ENCODE data around the gene IMMP2L. TPM values are rescaled to one million over a fixed set of nuclear protein-coding genes. Genes with fewer than 3 reads are reported as not detected.

The IMMP2L gene
- total RNA-seq, 1 experiment from 2014 or later: 8.8 TPM

DNA sequence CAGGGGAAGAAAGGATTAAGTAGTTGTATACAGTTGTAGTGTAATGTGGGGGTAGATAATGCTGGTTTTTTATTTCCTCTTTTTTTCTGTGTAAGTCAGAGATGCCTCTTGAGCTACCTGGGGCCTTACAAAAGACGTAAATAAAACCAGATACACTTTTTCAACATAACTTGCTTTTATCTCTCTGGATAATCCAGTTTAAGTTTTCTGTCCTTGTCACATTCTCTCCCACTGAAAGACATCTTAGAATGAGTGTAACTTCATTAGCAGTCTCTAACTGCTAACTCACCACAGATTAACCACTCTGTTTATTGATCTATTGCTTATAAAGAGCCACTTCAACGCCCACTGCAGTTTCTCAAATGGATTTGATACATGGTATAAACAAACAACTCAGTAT is 535.5 kb downstream of the IMMP2L start:
- Histone ChIP-seq H3K4me3 (ENCODE audit: low read depth in 2 of 2, low read length in 2 of 2) (no peak overlapping the region), H3K36me3 (ENCODE audit: control insufficient read depth, insufficient read depth, low read length) (no peaks in the 10 kb centered on the region), H3K9me3 (ENCODE audit: control insufficient read depth, insufficient read depth, low read depth, low read length) (no peaks in the 10 kb centered on the region), H3K27ac (ENCODE audit: low read length) (no peak overlapping the region), H3K27me3 (ENCODE audit: control insufficient read depth, insufficient read depth, low read length) (no peaks in the 10 kb centered on the region), H3K4me1 (ENCODE audit: control insufficient read depth, insufficient read depth, low read length) (no peaks in the 10 kb centered on the region)
- intact Hi-C loops (cut with micrococcal nuclease; ENCODE audit: unreplicated experiment): no loop called here
- no TSS peak for BruUV-seq (replicated peaks)
- no peak for DNase-seq (ENCODE audit: low read depth, low spot score)
- ATAC-seq: no peak
- POLR2A ChIA-PET: no interaction called here
- in situ Hi-C loops (cut with HindIII; ENCODE audit: low pct_unique_long_range_greater_than_20kb, low sequenced_read_pairs): no loop called here
- CTCF ChIA-PET: no interaction called here
- TF ChIP-seq, protein P1, sequence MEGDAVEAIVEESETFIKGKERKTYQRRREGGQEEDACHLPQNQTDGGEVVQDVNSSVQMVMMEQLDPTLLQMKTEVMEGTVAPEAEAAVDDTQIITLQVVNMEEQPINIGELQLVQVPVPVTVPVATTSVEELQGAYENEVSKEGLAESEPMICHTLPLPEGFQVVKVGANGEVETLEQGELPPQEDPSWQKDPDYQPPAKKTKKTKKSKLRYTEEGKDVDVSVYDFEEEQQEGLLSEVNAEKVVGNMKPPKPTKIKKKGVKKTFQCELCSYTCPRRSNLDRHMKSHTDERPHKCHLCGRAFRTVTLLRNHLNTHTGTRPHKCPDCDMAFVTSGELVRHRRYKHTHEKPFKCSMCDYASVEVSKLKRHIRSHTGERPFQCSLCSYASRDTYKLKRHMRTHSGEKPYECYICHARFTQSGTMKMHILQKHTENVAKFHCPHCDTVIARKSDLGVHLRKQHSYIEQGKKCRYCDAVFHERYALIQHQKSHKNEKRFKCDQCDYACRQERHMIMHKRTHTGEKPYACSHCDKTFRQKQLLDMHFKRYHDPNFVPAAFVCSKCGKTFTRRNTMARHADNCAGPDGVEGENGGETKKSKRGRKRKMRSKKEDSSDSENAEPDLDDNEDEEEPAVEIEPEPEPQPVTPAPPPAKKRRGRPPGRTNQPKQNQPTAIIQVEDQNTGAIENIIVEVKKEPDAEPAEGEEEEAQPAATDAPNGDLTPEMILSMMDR (IDR thresholded peaks at IDR 0.05): no peak
- TF ChIP-seq POLR2AphosphoS5 (IDR thresholded peaks at IDR 0.05; ENCODE audit: low read depth, low read length): no peak
- TF ChIP-seq TCF7L2 (IDR thresholded peaks at IDR 0.05; ENCODE audit: low read depth, low read length): no peak
- TF ChIP-seq, protein P2, sequence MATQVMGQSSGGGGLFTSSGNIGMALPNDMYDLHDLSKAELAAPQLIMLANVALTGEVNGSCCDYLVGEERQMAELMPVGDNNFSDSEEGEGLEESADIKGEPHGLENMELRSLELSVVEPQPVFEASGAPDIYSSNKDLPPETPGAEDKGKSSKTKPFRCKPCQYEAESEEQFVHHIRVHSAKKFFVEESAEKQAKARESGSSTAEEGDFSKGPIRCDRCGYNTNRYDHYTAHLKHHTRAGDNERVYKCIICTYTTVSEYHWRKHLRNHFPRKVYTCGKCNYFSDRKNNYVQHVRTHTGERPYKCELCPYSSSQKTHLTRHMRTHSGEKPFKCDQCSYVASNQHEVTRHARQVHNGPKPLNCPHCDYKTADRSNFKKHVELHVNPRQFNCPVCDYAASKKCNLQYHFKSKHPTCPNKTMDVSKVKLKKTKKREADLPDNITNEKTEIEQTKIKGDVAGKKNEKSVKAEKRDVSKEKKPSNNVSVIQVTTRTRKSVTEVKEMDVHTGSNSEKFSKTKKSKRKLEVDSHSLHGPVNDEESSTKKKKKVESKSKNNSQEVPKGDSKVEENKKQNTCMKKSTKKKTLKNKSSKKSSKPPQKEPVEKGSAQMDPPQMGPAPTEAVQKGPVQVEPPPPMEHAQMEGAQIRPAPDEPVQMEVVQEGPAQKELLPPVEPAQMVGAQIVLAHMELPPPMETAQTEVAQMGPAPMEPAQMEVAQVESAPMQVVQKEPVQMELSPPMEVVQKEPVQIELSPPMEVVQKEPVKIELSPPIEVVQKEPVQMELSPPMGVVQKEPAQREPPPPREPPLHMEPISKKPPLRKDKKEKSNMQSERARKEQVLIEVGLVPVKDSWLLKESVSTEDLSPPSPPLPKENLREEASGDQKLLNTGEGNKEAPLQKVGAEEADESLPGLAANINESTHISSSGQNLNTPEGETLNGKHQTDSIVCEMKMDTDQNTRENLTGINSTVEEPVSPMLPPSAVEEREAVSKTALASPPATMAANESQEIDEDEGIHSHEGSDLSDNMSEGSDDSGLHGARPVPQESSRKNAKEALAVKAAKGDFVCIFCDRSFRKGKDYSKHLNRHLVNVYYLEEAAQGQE (IDR thresholded peaks at IDR 0.05; ENCODE audit: insufficient read depth in 1 of 2, low read depth in 2 of 2, low read length in 1 of 2): no peak

DNA sequence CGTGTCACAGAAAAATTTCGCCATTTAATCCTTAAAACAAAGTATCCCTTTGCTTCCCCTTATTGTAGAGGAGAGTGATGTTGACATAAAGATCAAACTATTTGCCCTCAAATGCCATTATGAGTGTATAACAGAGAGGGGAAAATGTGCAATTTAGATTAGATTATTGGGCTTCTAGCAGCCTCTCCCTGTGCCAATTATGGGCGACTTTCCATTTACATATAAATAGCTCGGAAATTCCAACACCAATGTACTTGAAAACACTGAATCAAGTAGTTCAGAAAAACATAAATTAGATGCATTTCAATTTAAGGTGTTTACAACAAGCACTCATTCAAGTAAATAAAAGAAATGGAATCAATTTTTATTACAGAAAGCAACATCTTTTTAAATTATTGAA is 535.9 kb downstream of the IMMP2L start:
- no peaks in the 10 kb centered on the region for H3K27me3 ChIP-seq (ENCODE audit: control insufficient read depth, insufficient read depth, low read length)
- no peaks in the 10 kb centered on the region for H3K4me1 ChIP-seq (ENCODE audit: control insufficient read depth, insufficient read depth, low read length)
- no peak for DNase-seq (ENCODE audit: low read depth, low spot score)
- no peaks in the 10 kb centered on the region for H3K36me3 ChIP-seq (ENCODE audit: control insufficient read depth, insufficient read depth, low read length)
- in situ Hi-C loops (cut with HindIII; ENCODE audit: low pct_unique_long_range_greater_than_20kb, low sequenced_read_pairs) (no loop called here), intact Hi-C loops (cut with micrococcal nuclease; ENCODE audit: unreplicated experiment) (no loop called here)
- no peak for ATAC-seq
- no peak overlapping the region for H3K27ac ChIP-seq (ENCODE audit: low read length)
- TF ChIP-seq, protein P1 (IDR thresholded peaks at IDR 0.05): no peak
- TF ChIP-seq, protein P2 (IDR thresholded peaks at IDR 0.05; ENCODE audit: insufficient read depth in 1 of 2, low read depth in 2 of 2, low read length in 1 of 2): no peak
- TF ChIP-seq POLR2AphosphoS5 (IDR thresholded peaks at IDR 0.05; ENCODE audit: low read depth, low read length): no peak
- no peak for TF ChIP-seq TCF7L2 (IDR thresholded peaks at IDR 0.05; ENCODE audit: low read depth, low read length)
- no peak for TF ChIP-seq SIN3A (IDR thresholded peaks at IDR 0.05; ENCODE audit: borderline replicate concordance, insufficient read depth, low read depth, low read length)
- BruUV-seq (replicated peaks): no TSS peak
- no peak overlapping the region for H3K4me3 ChIP-seq (ENCODE audit: low read depth in 2 of 2, low read length in 2 of 2)
- CTCF ChIA-PET: no interaction called here
- POLR2A ChIA-PET: no interaction called here
- no peaks in the 10 kb centered on the region for H3K9me3 ChIP-seq (ENCODE audit: control insufficient read depth, insufficient read depth, low read depth, low read length)
